Stimulated activated naive CD8-positive, alpha-beta T cell treated with anti-CD3 and anti-CD28 coated beads, Interleukin-15, Interleukin-2, amounts not matched to agents 100 U/mL and 50 U/mL, for 24 hours (primary cell): ENCODE results near the gene TAF9.
A peak's percentile ranks its signal among the peaks of the same experiment; 100 is the strongest.
"Not testable (repeated sequence)": the region's sequence is repeated elsewhere in the genome, so short reads cannot be mapped to it uniquely, and the experiment has no call there.

Experiments
- ATAC-seq: fragments of 150-1000 bp; cut with Tn5 transposase; one replicate; pipeline ENCODE4 v1.10.0; 2021
- DNase-seq: peaks from one replicate; pipeline ENCODE4 v3.0.0; 2021

The TAF9 gene, protein sequence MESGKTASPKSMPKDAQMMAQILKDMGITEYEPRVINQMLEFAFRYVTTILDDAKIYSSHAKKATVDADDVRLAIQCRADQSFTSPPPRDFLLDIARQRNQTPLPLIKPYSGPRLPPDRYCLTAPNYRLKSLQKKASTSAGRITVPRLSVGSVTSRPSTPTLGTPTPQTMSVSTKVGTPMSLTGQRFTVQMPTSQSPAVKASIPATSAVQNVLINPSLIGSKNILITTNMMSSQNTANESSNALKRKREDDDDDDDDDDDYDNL

DNA sequence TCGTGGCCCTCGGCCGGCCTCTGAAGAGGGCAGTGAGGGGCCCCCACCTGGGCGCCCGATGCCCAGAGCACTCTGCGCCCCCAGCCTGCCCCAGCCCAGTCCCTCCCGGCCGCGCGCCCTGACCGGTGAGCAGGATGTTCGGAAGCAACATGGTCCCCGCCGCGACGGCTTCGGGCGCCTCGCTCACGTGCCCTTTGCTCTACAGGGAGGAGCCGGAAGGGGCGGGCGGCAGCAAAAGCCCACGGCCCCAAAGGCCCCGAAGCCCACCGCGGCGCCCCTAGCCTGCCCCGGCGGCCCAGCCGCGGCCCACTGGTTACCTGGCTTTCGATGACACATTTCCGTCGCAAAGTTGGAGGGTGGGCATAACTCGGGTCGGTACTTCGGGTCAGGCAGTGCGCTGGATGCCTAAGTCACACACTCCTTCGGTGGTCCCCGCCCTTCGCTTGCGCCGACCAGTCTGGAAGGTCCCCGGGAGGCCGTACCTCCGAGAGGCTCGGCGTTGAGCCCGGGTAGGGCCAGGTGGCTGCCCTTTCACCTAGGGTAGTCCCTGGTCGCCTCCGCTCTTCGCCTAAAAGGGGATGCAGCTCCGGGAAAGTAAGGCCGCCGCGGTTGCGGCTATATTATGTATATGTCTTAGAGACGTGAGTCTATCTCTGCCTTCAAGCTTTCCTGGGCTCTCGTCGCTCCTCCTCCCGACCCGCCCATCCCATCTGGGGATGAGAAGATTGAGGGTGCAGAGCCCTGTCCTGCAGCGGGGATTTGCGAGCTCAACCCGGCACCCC lies at the start of gene TAF9, which contains the start of the genes AK6 and RAD17:
TSS of gene TAF9 (minus strand) at position 181 of the 782 bp plus-strand sequence. CDS start 3,783 bp downstream, outside the sequence.
TSS of gene AK6 (minus strand) at position 181 of the 782 bp plus-strand sequence. CDS start at position 151, 30 bp downstream.
TSS of gene RAD17 (plus strand) at position 479 of the 782 bp plus-strand sequence. CDS start 2,391 bp downstream, outside the sequence.
- ATAC-seq = peak; percentile 98
- DNase-seq = peak; percentile 95

DNA sequence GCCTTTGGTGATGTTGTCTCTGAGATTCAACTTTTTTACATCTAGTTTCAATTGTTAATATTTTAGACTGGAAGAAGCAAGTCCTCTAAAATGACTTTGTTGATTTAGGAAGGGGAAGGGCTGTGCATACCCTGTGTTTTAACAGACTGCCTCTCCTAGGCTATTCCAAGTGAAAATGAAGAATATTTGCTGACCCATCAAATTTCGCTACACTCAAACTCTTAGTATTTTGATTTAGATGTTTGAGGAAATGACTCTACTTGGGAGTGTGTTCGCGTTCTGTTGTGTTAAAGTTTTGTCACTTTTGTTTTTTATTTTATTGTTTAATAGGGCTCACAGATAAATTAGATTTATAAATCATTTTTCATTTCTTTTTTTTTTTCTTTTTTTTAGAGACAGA lies 49.2 kb upstream of the TAF9 start:
- ATAC-seq (no peak), DNase-seq (no peak)

DNA sequence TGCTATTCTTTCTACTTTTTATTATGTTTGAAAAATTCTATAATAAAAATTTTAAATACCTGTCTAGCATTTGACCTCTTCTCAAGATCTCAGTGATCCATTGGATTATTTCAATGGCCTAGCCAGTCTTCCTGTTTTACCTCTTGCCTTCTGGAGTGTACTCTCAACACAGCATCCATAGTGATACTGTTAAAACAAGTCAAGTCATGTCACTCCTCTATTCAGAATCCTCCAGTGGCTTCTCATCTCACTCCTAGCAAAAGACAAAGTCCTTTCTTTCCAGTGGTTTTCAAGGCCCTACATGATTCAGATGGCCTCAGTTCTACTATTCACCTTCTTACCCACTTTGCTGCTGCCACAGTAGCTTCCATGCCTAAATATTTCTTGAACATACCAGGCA lies 47.4 kb upstream of the TAF9 start:
- DNase-seq = no peak
- no peak for ATAC-seq

DNA sequence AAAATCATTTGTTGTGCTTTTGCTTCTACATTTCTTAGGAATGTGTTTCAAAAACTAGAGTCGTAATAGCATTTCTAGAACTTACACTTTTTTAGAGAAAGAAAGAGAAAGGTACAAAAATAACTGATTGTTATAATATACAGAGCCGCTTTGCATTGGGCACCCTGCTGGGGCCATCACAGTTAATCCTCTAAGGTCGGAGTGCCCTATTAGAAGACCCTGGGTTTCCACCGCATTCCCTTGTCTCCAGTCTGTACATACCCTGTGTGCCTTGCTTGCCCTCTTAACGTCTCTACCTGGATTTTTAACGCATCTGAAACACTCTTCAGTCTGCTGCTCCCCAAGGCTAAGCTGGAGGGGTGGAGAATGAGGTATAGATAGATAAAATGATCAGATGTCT lies 46.9 kb upstream of the TAF9 start:
- no peak for DNase-seq
- ATAC-seq = no peak

DNA sequence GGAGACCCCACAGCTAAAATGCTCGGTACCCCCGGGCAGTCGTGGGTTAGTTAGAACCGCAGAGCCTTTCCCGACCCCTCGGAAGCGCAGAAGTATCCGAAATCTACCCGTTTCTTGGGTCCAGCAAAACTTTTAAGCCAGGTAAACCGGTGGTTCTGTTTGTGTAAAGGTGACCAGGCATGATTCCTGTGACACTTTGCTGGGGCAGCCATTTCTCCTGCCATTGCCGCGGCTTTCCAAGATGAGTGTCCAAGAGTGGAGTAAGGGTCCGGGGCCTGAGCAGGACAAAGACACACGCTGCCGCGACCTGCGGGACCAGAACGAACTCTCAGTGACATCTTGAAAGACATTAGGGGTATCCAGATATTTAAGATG lies 46.3 kb upstream of the TAF9 start:
- no peak for DNase-seq
- no peak for ATAC-seq

DNA sequence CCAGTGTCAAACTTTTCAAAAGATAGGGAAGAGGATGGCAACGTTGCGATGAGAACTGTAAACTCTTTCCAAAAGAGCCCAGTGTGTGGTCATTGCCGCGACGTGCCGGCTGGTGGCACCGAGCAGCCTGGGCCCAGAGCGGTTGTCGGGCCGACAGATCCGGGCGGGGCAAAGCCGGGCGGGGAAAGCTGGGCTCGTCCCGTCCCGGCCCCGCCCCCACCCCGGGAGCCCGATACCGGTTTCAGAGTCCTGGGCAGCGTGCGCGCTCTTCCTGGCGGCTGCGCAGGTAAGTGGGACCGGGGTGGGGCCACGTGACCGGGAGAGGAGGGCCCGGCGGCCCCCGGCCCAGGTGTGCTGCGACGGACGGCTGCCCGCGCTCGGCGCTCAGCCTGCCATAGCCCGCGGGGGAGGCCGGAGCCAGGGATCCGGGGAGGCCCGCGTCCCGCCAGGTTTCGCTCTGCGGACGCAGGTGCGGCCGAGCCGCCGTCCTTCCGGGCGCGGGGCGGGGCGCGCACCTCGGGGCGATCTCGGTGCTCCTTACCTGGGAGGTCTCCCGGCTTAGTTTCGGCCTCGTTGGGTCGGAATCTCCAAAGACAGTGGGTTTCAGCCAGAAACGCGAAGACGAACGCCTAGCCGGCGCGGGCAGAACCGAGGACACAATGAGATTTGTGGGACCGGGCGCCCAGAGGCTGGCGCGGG lies 45.7 kb upstream of the TAF9 start, which contains the start of gene MARVELD2:
TSS of gene MARVELD2 (plus strand) at position 232 of the 699 bp plus-strand sequence. CDS start 4,270 bp downstream, outside the sequence.
- peak; percentile 56 for DNase-seq
- peak; percentile 63 for ATAC-seq

DNA sequence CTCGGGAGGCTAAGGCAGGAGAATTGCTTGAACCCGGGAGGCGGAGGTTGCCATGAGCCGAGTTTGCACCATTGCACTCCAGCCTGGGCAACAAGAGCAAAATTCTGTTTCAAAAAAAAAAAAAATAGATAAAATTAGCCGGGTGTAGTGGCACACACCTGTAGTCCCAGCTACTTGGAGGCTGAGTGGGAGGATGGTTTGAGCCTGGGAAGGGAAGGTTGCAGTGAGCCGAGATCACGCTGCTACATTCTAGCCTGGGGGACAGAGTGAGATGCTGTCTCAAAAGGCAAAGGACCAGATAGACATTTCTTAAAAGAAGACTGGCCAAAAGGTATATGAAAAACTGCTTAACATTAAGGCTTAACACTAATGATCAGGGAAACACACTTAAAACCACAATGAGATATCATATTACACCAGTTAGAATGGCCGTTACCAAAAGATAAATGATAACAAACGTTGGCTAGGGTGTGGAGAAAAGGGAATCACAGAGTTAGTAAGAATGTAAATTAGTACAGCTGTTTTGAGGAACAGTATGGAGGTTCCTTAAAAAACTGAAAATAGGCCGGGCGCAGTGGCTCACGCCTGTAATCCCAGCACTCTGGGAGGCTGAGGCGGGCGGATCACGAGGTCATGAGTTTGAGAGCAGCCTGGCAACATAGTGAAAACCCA lies 35.5 kb upstream of the TAF9 start:
- ATAC-seq (no peak), DNase-seq (no peak)

DNA sequence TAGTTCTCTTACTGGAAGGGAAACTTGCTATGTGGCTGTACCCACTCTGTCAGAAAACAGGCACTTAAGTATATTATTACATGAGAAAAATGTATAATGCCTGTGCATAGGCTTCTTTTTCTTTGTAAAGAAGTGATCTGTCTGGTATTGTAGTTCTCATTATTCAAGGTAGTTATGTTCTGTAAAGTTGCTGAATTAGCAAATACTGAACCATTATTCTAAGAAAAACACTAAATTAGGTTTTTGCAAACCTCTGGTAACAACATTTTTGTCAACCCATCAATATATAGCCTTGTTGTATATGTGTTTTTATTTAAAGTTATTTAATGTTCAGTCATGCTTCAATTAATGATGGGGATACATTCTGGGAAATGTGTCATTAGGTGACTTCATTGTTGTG lies 9.1 kb upstream of the TAF9 start:
- DNase-seq (no peak), ATAC-seq (no peak)

DNA sequence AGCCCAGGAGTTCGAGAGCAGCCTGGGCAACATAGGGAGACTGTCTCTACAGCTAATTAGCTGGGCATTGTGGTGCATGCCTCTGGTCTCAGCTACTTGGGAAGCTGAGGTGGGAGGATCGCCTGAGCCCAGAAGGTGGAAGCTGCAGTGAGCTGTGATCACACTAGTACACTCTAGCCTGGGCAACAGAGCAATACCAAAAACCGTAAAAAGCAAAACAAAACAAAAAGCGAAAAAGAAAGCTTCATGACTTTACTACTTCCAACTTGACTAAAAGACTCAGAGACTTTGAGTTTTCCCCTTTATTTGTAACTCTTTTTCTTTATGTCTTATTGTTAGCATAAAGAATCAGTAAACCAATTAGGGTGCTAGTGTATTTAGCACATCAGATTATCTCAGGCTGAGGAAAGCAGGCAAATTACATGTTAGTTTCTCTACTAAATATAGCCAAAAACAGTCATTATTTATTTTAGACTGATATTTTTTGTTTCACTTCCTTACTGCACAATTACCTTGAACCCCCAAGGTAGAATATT lies 5.7 kb upstream of the TAF9 start:
- ATAC-seq = no peak
- no peak for DNase-seq

DNA sequence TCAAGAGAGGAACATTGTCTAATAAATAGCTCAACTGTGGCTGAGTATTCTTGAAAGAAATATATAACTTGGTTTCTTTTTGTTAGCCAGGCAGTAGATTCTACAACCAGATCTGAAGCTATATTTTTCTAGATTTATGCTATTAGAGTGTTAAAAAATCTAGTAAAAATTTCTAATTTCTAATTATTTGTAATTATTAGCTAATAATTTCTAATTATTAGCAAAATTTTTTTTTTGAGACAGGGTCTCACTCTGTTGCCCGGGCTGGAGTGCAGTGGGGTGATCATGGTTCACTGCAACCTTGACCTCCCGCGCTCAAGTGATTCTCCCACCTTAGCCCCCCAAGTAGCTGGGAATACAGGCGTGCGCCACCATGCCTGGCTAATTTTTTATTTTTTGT lies 3.1 kb upstream of the TAF9 start:
- ATAC-seq (no peak), DNase-seq (no peak)

DNA sequence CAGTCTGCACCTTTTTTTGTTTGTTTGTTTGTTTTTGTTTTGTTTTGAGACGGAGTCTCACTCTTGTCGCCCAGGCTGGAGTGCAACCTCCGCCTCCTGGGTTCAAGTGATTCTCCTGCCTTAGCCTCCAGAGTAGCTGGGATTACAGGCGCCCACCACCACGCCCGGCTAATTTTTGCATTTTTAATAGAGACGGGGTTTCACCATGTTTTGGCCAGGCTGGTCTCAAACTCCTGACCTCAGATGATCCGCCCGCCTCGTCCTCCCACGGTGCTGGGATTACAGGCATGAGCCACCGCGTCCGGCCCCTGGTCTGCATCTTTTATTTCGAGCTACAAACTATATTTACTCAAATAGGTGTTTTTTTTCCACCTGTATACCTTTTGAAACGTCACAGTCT lies 1.0 kb upstream of the TAF9 start:
- peak; percentile 22 for DNase-seq
- ATAC-seq = not testable (repeated sequence)

DNA sequence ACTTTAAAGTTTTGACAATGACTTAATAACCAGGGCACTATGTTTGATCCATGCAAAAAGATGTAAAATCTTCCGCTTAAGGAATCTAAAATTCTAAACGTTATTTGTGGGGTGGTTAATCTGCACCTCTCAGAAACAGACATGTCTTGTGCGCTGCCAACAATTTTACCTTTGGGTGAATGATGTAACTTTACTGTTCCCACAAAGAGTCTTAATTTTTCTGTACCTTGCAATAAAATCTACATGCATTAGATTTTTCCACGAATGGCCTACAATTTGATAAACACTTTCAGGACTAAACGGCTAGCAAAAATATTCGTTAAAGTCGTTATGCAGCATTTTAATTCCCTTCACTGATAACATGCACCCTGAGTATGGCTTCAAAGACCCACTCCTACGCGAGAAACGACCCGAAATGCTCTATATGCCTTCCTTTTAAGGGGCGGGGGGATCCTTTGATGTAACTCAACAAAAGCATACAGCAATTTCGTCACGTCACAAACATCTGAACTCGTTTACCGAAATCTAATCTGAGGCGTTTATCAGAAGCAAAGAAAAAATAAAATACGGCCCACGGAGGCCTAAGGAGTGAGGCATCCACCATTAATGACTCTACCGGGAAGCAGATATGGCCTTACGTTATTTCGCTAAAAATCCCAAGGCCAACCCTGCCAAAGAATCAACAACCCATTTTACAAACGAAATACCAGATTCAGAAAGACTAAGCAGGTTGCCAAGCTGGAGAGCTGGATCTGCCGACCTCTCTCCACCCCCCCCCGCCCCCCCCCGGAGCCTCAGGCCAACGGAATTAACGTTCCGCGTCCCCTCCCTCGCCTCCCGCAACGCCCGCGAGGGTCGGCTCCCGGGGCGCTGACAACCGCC lies 621 bp downstream of the TAF9 start:
- no peak for ATAC-seq
- peak; percentile 26 for DNase-seq

DNA sequence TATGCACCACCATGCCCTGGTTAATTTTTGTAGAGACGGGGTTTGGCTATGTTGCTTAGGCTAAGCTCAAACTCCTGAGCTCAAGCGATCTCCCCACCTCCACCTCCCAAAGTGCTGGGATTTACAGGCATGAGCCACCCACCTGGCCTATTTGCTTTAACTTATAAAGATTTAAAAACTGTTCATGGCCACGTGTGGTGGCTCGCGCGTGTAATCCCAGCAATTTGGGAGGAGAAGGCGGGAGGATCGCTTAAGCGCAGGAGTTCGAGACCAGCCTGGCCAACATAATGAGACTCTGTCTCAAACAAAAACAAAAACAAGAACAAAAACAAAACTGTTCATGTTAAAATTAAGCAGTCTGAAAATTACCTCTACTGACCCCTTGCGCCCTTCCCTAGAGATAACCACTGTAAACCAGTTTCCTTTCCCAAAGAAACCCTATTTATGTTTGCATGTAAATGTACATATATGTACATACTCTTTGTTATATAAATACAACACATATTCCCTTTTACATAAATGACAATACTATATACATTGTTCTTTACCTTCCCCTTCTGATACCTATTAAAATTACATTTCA lies 1.5 kb downstream of the TAF9 start:
- DNase-seq (no peak), ATAC-seq (no peak)

DNA sequence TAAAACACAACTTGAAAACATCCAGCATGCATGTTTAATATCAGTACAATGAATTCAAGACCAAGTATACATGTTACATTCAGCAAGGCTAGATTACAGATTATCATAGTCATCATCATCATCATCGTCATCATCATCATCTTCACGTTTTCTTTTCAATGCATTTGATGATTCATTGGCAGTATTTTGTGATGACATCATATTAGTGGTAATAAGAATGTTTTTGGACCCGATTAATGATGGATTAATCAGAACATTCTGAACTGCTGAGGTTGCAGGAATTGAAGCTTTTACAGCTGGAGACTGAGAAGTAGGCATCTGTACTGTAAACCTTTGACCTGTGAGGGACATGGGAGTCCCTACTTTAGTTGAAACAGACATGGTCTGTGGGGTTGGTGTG lies 4.5 kb downstream of the TAF9 start:
- ATAC-seq (no peak), DNase-seq (no peak)

DNA sequence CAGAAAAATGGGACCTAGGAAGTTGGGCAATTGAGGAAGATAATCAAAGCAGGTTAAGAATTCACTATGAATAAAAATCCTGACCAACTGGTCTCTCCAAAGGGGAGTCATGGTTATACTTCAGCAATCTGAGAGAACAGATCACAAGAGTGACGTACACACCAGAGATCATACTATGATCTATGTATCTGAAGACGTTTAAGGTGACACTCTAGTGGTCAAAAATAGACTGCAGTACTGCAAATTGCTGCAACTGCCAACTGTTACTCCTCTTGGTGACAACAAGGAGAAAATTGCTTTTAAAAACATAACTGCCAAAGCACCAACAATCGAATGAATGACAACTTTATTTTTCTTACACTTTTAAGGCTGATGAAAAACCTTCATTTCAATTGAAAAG lies 4.9 kb downstream of the TAF9 start:
- DNase-seq (no peak), ATAC-seq (no peak)

DNA sequence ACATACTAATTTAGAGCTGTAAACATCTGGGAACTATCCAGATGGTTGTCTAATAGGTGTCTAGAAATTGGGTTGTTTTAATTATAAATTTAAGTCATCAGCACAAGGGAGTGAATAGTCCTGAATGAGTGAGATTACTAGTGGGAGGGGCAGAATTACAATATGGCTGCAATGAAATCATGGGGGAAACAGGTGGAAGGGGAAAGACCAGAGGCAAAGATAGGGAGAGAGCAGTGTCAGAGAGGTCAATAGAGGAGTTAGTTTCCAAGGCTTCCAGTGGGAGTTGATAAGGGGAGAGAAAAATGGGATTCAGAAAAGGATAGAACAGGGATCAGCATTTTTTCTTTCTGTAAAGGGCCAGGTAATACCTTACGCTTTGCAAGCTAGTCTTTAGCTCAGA lies 8.9 kb downstream of the TAF9 start:
- no peak for DNase-seq
- no peak for ATAC-seq

DNA sequence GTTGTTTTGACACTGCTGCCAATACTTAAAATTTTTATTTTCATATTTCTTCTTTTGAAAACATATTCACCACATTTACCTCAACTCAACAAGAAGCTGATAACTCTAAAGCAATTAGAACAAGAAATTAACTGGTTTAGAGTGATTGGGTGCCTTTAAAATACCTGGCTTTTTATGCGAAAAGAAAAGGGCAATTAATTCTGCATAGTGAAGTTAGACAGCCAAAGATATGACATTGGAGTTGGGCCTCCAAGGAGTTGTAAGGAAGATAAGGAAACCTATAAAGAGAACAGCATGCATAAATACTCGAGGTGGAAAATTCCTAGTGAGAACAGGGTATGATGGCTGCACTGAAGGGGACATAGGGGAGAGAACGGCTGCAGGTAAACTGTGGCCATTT lies 9.6 kb downstream of the TAF9 start:
- no peak for ATAC-seq
- DNase-seq = no peak

DNA sequence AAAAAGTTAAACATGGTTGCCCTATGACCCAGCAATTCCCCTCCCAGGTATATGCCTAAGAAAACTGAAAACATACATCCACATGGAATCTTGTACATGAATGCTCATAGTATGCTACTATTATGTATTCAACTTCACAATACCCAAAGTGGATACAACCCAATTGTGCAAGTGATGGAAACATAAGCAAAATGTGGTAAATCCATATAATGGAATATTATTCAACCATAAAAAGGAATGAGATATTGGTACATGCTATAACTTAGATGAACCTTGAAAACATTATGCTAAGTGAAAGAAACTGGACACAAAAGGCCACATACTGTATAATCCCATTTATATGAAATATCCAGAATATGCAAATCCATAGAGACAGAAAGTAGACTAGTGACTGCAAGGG lies 18.7 kb downstream of the TAF9 start:
- no peak for ATAC-seq
- no peak for DNase-seq

DNA sequence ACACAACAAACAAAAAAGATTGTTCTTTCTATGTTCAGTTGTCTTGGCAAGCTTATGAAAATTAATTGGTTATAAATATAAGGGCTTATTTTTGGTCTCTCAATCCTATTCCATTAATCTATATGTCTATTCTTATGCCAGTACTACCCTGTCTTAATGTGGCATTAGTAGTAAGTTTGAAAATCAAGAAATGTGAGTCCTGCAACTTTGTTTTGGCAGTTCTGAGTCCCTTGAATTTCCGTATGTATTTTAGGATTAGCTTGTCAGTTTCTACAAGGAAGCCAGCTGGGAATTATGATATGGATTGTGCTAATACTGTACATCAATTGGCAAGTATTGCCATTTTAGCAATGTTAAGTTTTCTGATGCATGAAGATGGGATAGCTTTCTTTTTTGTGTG lies 26.2 kb downstream of the TAF9 start:
- ATAC-seq (no peak), DNase-seq (no peak)

DNA sequence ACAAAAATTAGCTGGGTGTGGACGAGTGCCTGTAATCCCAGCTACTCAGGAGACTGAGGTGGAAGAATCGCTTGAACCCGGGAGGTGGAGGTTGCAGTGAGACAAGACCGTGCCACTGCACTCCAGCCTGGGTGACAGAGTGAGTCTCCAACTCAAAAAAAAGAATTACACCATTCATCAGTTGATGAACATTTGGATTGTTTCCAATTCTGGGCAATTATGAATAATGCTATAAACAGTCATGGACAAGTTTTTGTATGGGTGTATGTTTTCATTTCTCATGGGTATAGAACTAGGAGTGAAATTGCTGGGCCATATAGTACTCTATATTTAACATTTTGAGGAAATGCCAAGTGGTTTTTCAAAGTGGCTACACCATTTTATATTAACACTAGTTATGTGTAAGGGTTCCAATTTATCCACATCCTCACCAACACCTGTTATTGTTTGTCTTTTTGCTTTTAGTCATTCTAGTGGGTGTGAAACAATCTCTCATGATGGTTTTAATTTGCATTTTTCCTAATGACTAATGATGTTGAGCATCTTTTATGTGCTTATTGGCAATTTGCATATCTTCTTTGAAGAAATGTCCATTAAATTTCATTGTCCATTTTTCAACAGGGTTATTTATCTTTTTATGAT lies 27.7 kb downstream of the TAF9 start:
- DNase-seq (no peak), ATAC-seq (no peak)
